Stimulated activated CD8-positive, alpha-beta memory T cell treated with anti-CD3 and anti-CD28 coated beads, Interleukin-15, amount 100 ng/mL, for 24 hours (primary cell): ENCODE data around the gene USP5.
A peak's percentile ranks its signal among the peaks of the same experiment; 100 is the strongest.

ENCODE experiments used
- DNase-seq: peaks from one replicate; pipeline ENCODE4 v3.0.0-alpha.2; 2020; ENCODE audit warnings: low read depth

Gene USP5

DNA sequence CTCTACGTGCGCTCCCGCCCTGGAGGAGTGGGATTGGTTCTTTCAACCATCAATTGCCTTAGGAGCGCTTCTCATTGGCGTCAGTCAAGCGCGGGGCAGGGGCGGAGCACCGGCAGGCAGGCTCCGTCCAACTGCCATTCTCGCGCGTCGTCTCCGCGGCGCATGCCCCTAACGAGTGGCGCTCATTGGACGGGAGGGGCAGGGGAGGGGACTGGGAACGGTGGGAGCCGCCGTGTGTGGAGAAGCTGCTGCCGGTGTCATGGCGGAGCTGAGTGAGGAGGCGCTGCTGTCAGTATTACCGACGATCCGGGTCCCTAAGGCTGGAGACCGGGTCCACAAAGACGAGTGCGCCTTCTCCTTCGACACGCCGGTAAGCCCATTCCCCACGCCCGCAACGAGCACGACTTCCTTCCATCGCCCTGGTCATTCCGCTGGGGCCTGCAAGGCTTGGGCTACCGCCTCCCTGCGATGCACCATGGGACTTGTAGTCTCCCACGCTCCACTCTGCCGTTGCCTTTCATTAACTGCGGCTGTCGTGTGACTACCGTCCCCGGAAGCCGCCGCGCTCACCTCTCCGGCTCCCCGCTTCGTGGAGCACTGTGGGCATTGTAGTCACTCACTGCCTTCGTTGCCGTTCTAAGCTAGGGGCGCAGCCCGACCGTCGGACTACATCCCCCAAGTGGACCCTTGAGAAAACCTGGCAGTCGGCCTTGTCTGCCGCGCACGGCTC lies at the start of gene USP5:
Gene USP5 (plus strand): TSS at position 230 of the 730 bp plus-strand sequence. CDS start 30 bp downstream, at position 260.
- DNase-seq, result peak; percentile 88

- no peak for DNase-seq
Observed at GRCh38 chr12:6807170-6807569, 44.8 kb upstream of the USP5 start.

DNA sequence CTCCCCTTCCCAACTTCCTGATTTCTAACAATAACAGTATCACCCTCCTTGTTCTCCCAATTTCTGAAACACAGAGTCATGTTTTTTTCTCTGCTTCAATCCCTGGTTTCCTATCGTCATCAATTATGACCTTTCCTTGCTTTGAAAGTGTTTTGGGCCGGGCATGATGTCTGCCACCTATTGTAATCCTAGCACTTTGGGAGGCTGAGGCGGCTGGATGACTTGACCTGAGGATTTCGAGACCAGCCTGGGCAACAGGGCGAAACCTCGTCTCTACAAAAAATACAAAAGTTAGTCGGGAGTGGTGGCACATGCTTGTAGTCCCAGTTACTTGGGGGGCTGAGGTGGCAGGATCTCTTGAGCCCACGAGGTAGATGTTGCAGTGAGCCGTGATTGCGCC lies 42.9 kb upstream of the USP5 start:
- no peak for DNase-seq

DNA sequence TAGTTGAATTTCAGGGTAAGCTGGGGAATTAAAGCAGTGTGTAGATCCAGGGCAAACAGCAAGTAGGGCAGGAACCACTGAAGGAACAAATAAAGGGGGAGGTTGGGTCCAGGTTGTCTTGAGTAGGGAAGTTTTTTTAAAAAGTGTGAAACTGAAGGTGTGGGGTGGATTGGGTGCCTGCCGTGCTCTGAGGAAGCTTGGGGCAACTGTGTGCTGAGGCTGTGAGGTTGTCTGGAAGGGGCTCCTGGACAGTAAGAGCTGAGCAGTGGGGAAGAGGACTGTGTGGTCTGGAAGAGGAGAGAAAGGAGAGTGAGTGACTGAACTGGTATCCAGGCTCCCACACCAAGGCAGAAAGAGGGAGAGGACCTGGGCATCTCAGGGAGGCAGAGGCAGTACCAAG lies 41.2 kb upstream of the USP5 start:
- DNase-seq, result no peak

- no peak for DNase-seq
Observed at GRCh38 chr12:6813363-6813762, 38.6 kb upstream of the USP5 start.

DNA sequence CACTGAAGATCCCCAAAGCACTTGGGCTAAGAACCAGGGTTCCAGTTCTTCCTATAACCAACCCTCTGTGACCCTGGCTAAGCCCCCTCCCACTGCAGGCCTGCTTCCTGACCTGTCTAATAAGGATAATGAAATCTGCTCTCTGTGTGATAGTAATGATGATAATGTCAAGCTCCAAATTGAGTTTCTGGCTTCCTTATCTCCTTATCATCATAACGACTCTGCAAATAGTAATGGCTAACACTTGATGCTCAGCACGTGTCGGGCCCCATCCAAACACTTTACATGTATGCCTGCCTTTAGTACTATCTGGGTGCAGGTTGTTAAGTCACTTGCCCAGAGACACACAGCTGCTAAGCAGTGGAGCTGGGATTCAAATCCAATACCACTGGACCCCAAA lies 35.4 kb upstream of the USP5 start:
- no peak for DNase-seq

GRCh38 chr12:6817098-6817497 lies 34.9 kb upstream of the USP5 start:
- no peak for DNase-seq

DNA sequence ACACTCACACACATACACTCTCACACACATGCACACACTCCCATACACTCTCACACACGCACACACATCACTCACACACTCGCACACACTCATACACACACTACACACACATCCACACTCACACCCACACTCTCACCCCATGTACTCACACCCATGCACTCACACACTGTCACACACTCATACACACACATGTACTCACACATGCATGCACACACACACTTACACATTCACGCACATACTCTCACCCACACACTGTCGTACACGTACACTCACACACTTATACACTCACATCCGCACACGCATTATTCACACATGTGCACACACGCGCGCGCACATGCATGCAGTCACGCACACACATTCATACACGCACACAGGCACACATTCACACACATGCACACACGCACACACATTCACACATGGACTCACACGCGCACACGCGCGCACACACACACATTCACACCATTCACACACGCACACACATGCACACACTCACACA lies 34.2 kb upstream of the USP5 start:
- DNase-seq, result no peak

DNA sequence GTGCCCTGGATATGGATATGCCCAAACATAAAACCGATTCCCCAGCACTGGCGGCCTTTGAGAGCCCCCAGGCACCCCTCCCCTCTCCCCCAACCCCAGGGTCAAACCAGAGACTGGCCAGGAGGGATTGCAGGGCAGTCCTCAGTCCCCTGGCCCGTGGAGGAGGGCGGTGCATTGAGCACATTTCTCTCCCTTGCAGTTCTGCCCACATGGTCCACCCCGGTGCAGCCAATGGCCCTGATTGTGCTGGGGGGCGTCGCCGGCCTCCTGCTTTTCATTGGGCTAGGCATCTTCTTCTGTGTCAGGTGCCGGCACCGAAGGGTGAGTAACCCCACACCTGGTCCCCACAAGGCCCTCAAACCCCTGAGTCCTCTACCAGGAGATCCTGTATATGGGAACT lies 33.7 kb upstream of the USP5 start:
- no peak for DNase-seq

- no peak for DNase-seq
Observed at GRCh38 chr12:6818645-6819044, 33.3 kb upstream of the USP5 start.

DNA sequence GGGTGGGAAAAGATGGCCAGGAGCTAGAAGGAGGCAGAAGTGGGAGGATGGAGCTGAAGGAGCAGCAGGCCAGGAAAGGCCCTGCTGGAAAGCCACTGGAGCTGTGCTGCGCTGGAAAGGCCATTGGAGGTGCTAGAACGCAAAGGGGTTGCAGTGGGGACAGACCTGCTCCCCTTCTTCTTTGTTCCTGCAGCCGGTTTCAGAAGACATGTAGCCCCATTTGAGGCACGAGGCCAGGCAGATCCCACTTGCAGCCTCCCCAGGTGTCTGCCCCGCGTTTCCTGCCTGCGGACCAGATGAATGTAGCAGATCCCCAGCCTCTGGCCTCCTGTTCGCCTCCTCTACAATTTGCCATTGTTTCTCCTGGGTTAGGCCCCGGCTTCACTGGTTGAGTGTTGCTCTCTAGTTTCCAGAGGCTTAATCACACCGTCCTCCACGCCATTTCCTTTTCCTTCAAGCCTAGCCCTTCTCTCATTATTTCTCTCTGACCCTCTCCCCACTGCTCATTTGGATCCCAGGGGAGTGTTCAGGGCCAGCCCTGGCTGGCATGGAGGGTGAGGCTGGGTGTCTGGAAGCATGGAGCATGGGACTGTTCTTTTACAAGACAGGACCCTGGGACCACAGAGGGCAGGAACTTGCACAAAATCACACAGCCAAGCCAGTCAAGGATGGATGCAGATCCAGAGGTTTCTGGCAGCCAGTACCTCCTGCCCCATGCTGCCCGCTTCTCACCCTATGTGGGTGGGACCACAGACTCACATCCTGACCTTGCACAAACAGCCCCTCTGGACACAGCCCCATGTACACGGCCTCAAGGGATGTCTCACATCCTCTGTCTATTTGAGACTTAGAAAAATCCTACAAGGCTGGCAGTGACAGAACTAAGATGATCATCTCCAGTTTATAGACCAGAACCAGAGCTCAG lies 32.6 kb upstream of the USP5 start:
- DNase-seq, result no peak

DNA sequence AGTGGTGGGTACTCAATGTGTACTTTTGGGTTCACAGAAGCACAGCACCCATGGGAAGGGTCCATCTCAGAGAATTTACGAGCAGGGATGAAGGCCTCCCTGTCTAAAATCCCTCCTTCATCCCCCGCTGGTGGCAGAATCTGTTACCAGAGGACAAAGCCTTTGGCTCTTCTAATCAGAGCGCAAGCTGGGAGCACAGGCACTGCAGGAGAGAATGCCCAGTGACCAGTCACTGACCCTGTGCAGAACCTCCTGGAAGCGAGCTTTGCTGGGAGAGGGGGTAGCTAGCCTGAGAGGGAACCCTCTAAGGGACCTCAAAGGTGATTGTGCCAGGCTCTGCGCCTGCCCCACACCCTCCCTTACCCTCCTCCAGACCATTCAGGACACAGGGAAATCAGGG lies 31.8 kb upstream of the USP5 start:
- DNase-seq, result no peak

- DNase-seq, result no peak
Observed at GRCh38 chr12:6821591-6822425, 30.1 kb upstream of the USP5 start, which contains the start of gene GPR162. GPR162 (plus strand) TSS chr12:6821821; CDS start chr12:6823899, 2,078 bp downstream.

- DNase-seq, result no peak
Observed at GRCh38 chr12:6822426-6823135, 29.4 kb upstream of the USP5 start.

DNA sequence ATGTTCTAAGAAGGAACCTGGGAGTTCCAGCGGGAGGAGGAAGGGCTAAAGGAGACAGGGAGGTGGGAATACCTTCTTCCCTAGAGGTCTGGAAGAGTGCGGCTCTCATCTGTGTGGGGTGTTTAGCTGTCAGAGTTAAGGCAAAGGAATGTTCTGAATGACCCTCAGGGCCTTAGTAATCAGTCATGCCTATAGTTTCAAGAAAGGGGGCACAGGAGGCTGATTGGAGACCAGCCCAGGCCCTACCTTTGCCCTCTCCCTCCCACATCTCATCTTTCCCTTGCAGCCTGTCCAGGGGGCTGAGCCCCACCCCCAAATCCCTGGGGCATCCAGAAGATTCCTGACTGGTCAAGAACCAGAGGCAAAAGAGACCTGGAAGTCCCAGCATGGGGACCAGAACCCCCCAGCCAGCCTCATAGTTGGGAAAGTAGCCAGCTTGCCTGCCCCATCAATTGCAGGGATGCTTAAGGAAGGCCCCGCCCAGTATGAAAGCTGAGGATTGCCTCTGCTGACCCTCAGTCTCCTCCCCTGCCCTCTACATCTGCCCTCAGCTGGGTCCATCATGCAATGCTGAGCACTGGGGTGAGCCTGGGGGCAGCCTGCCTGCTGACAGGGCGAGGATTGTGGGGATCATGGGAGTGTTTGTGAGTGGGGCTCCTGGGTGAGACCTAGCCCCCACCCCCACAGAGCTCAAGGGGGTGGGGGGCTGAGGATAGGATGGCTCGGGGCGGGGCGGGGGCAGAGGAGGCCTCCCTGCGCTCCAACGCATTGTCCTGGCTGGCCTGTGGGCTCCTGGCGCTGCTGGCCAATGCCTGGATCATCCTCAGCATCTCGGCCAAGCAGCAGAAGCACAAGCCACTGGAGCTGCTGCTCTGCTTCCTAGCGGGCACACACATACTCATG lies 28.5 kb upstream of the USP5 start:
- DNase-seq, result no peak

DNA sequence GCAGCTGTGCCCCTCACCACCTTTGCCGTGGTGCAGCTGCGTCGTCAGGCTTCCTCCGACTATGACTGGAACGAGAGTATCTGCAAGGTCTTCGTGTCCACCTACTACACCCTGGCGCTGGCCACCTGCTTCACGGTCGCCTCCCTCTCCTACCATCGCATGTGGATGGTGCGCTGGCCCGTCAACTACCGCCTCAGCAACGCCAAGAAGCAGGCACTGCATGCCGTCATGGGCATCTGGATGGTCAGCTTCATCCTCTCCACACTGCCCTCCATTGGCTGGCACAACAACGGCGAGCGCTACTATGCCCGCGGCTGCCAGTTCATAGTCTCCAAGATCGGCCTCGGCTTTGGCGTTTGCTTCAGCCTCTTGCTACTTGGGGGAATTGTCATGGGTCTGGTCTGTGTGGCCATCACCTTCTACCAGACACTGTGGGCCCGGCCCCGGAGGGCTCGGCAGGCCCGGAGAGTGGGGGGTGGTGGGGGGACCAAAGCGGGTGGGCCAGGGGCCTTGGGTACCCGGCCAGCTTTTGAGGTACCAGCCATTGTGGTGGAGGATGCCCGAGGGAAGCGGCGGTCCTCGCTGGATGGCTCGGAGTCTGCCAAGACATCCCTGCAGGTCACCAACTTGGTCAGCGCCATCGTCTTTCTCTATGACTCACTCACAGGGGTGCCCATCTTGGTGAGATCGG lies 27.7 kb upstream of the USP5 start:
- no peak for DNase-seq

GRCh38 chr12:6824901-6825381 lies 27.0 kb upstream of the USP5 start:
- no peak for DNase-seq

DNA sequence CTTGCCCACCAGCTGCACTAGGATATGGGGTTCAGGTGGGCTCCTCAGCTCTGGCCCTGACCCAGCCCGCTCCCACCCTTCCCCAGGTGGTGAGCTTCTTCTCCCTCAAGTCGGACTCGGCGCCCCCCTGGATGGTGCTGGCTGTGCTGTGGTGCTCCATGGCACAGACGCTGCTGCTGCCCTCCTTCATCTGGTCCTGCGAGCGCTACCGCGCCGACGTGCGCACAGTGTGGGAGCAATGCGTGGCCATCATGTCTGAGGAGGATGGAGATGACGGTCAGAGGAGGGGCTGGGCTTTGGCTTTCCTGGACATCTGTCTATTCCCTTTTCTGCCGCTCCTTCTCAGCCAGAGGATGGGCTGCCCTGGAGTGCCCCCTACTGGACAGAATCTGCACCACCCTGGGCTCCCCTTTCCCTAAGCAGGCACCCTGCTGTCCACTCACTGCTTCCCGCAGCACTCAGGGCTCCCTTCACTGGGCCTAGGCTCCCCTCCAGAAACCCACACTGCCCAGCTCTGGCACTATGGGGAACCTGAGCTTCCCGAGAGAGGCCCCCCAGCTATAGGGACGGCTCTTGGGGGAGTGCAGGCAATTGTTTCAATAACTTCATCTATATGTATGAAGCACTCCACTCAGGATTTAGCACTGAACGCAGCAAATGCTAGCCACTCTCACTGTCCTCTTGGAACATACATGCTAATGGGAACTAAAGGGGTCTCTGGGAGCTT lies 26.4 kb upstream of the USP5 start:
- DNase-seq, result peak; percentile 63
